ENCODE measurements around the gene TMEM132D.

DNA sequence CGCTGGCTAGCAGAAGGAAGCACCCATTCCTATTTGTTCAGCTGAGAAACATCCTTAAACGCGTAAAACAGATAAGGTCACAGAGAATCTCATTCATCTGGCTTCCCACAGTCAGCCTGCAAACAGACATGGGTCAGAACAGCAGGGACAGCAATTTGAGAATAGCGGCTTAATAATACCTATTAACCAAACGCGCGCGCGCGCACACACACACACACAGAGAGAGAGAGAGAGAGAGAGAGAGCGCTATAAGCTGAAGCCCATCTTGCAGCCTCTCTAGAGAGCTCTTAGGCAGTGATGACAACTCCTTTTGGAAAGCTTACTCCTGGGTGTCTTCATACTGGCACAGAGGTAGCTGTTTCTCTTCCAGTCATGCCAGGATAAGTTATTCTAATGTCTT is 26.4 kb downstream of the TMEM132D start:
- TF ChIP-seq POLR2A (IDR thresholded peaks at IDR 0.05) (no peak), EP300 (IDR thresholded peaks at IDR 0.05) (no peak), POLR2AphosphoS5 (IDR thresholded peaks at IDR 0.05) (no peak)
- TF ChIP-seq, protein P1, sequence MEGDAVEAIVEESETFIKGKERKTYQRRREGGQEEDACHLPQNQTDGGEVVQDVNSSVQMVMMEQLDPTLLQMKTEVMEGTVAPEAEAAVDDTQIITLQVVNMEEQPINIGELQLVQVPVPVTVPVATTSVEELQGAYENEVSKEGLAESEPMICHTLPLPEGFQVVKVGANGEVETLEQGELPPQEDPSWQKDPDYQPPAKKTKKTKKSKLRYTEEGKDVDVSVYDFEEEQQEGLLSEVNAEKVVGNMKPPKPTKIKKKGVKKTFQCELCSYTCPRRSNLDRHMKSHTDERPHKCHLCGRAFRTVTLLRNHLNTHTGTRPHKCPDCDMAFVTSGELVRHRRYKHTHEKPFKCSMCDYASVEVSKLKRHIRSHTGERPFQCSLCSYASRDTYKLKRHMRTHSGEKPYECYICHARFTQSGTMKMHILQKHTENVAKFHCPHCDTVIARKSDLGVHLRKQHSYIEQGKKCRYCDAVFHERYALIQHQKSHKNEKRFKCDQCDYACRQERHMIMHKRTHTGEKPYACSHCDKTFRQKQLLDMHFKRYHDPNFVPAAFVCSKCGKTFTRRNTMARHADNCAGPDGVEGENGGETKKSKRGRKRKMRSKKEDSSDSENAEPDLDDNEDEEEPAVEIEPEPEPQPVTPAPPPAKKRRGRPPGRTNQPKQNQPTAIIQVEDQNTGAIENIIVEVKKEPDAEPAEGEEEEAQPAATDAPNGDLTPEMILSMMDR (IDR thresholded peaks at IDR 0.05) = no peak

Data from gastroesophageal sphincter (tissue), 3 donors.